Neutrophil (primary cell): ENCODE results near the gene ARHGEF6.

Experiments used
- H3K27ac ChIP-seq: fragments of 200-600 bp; sonication (generic); 2 replicates; pipeline ENCODE4 v1.5.1; 2016; ENCODE audit warnings: mild to moderate bottlenecking, moderate library complexity
- H3K27me3 ChIP-seq: fragments of 200-600 bp; sonication (generic); 2 replicates; pipeline ENCODE4 v1.6.0; 2016; ENCODE audit warnings: mild to moderate bottlenecking
- H3K36me3 ChIP-seq: fragments of 200-600 bp; sonication (generic); 2 replicates; pipeline ENCODE4 v1.5.1; 2017
- H3K4me1 ChIP-seq, 2 experiments: fragments of 200-600 bp in 1 of 2; sonication (generic) in 1 of 2; 1 replicate in 1 of 2; 2 replicates in 1 of 2; pipeline versions ENCODE4 v1.5.1 to v1.6.1; 2013 to 2016; ENCODE audit warnings: low read depth in 1 of 2, low read length in 1 of 2, mild to moderate bottlenecking in 1 of 2, moderate library complexity in 1 of 2; ENCODE audit not compliant: control insufficient read depth in 1 of 2, insufficient read depth in 1 of 2
- H3K4me3 ChIP-seq, 2 experiments: fragments of 200-600 bp in 1 of 2; sonication (generic) in 1 of 2; 1 replicate in 1 of 2; 2 replicates in 1 of 2; pipeline ENCODE4 v1.5.1; 2013 to 2016; ENCODE audit warnings: low read depth in 1 of 2, low read length in 1 of 2, mild to moderate bottlenecking in 1 of 2, moderate library complexity in 1 of 2
- H3K9me3 ChIP-seq: fragments of 200-600 bp; sonication (generic); 2 replicates; pipeline ENCODE4 v1.5.1; 2016
- CTCF ChIP-seq: fragments of 200-600 bp; sonication (generic); IDR thresholded peaks from 2 replicates; pipeline ENCODE4 v1.5.1; 2016; ENCODE audit warnings: antibody characterized with exemption

Gene ARHGEF6

GRCh38 chrX:136639506-136640176, 141.1 kb downstream of the ARHGEF6 start:
- Histone ChIP-seq H3K27ac (no peak overlapping the region), H3K4me1 (peaks cover 22 to 24% of the 10 kb centered on the region in 2 experiments), H3K4me3 (no peak overlapping the region), H3K36me3 (no peaks in the 10 kb centered on the region), H3K9me3 (no peaks in the 10 kb centered on the region), H3K27me3 (no peaks in the 10 kb centered on the region)
- no peak for TF ChIP-seq CTCF

- H3K27me3 ChIP-seq = no peaks in the 10 kb centered on the region
- H3K4me3 ChIP-seq = no peak overlapping the region
- no peak overlapping the region for H3K27ac ChIP-seq
- peaks cover 19 to 23% of the 10 kb centered on the region in 2 experiments for H3K4me1 ChIP-seq
- H3K9me3 ChIP-seq = no peaks in the 10 kb centered on the region
- TF ChIP-seq CTCF = no peak
- H3K36me3 ChIP-seq = no peaks in the 10 kb centered on the region
Measured at GRCh38 chrX:136636121-136636520, 144.6 kb downstream of the ARHGEF6 start.

GRCh38 chrX:136635235-136635634, 145.5 kb downstream of the ARHGEF6 start:
- H3K27me3 ChIP-seq = no peaks in the 10 kb centered on the region
- H3K27ac ChIP-seq = peak overlapping the region; percentile 44
- H3K4me3 ChIP-seq = no peak overlapping the region
- no peaks in the 10 kb centered on the region for H3K36me3 ChIP-seq
- H3K4me1 ChIP-seq = peaks cover 26 to 28% of the 10 kb centered on the region in 2 experiments
- TF ChIP-seq CTCF = no peak
- no peaks in the 10 kb centered on the region for H3K9me3 ChIP-seq

- Histone ChIP-seq H3K9me3 (no peaks in the 10 kb centered on the region), H3K36me3 (no peaks in the 10 kb centered on the region), H3K4me1 (peaks cover 24 to 28% of the 10 kb centered on the region in 2 experiments), H3K27ac (no peak overlapping the region), H3K4me3 (no peak overlapping the region), H3K27me3 (no peaks in the 10 kb centered on the region)
- TF ChIP-seq CTCF = no peak
Measured at GRCh38 chrX:136630881-136631280, 149.9 kb downstream of the ARHGEF6 start.

- Histone ChIP-seq H3K9me3 (no peaks in the 10 kb centered on the region), H3K4me3 (no peak overlapping the region), H3K4me1 (peaks cover 18 to 21% of the 10 kb centered on the region in 2 experiments), H3K27ac (no peak overlapping the region), H3K27me3 (no peaks in the 10 kb centered on the region), H3K36me3 (no peaks in the 10 kb centered on the region)
- no peak for TF ChIP-seq CTCF
Measured at GRCh38 chrX:136629084-136629750, 151.5 kb downstream of the ARHGEF6 start.
